Breast epithelium (tissue), 4 donors: Measurements from ENCODE around the gene GRIA3. TPM values are rescaled to one million over a fixed set of nuclear protein-coding genes. Genes with fewer than 3 reads are reported as not detected.
"Not testable (repeated sequence)": the region's sequence is repeated elsewhere in the genome, so short reads cannot be mapped to it uniquely, and the experiment has no call there.

Source experiments
- DNase-seq, 2 donors: peaks; one replicate each; pipeline ENCODE4 v3.0.0-alpha.2; 2019; ENCODE audit warnings: low spot score in 2 of 2
- H3K27ac ChIP-seq, 2 donors: fragments of 200-600 bp; sonication (generic) in 1 of 2; one replicate each; pipeline ENCODE4 v1.5.1; 2016 to 2019; ENCODE audit warnings: mild to moderate bottlenecking in 1 of 2
- H3K27me3 ChIP-seq, 2 donors: fragments of 200-600 bp; sonication (generic) in 1 of 2; one replicate each; pipeline versions ENCODE4 v1.5.1 to v1.6.0; 2017 to 2019; ENCODE audit warnings: control low read depth in 1 of 2, mild to moderate bottlenecking in 1 of 2
- H3K36me3 ChIP-seq: fragments of 200-600 bp; one replicate; pipeline ENCODE4 v1.5.1; 2019
- H3K4me1 ChIP-seq, 2 donors: fragments of 200-600 bp; sonication (generic); one replicate each; pipeline ENCODE4 v1.5.1; 2016 to 2019; ENCODE audit warnings: control low read depth in 1 of 2
- H3K4me3 ChIP-seq, 3 donors: fragments of 200-600 bp; sonication (generic); 1 replicate in 2 of 3; 2 replicates in 1 of 3; pipeline ENCODE4 v1.5.1; 2016 to 2019; ENCODE audit warnings: mild to moderate bottlenecking in 3 of 3, moderate library complexity in 2 of 3
- H3K9me3 ChIP-seq, 2 donors: fragments of 200-600 bp; sonication (generic) in 1 of 2; one replicate each; pipeline ENCODE4 v1.5.1; 2016 to 2019; ENCODE audit warnings: control low read depth in 1 of 2
- POLR2A ChIP-seq: fragments of 450-650 bp; IDR thresholded peaks from one replicate; pipeline ENCODE4 v1.6.1; 2016; ENCODE audit warnings: antibody characterized with exemption, mild to moderate bottlenecking, moderate library complexity
- POLR2AphosphoS5 ChIP-seq, 3 donors: sonication (generic); formaldehyde crosslinking; IDR thresholded peaks; one replicate each; pipeline ENCODE4 v1.6.1; 2017; ENCODE audit warnings: antibody characterized with exemption in 3 of 3
- intact Hi-C: fragments of 100-400 bp; cut with DNase I; formaldehyde crosslinking; loops from one replicate; pipeline ENCODE4 v1.15.1; 2023; ENCODE audit warnings: low total_unique reads
- total RNA-seq, 3 donors: library from RNA; depleted of rRNA; stranded (reverse); fragments of >200 nt; gene quantifications; one replicate each; pipeline ENCODE4 v1.1.0, GENCODE V29; 2016
- TF ChIP-seq, protein P1 (sequence below), 3 donors: fragments of 450-650 bp; IDR thresholded peaks; one replicate each; pipeline ENCODE4 v1.5.1; 2016 to 2017; ENCODE audit warnings: antibody characterized with exemption in 3 of 3, mild to moderate bottlenecking in 3 of 3, moderate library complexity in 3 of 3

Gene GRIA3
- total RNA-seq, 3 donors from 2014 or later, result 0.98 to 2.6 (median 1.9) TPM

GRCh38 chrX:123358457-123358856, 174.4 kb downstream of the GRIA3 start:
- TF ChIP-seq POLR2A (no peak), POLR2AphosphoS5 (IDR thresholded peaks at IDR 0.05) (no peak)
- TF ChIP-seq, protein P1, sequence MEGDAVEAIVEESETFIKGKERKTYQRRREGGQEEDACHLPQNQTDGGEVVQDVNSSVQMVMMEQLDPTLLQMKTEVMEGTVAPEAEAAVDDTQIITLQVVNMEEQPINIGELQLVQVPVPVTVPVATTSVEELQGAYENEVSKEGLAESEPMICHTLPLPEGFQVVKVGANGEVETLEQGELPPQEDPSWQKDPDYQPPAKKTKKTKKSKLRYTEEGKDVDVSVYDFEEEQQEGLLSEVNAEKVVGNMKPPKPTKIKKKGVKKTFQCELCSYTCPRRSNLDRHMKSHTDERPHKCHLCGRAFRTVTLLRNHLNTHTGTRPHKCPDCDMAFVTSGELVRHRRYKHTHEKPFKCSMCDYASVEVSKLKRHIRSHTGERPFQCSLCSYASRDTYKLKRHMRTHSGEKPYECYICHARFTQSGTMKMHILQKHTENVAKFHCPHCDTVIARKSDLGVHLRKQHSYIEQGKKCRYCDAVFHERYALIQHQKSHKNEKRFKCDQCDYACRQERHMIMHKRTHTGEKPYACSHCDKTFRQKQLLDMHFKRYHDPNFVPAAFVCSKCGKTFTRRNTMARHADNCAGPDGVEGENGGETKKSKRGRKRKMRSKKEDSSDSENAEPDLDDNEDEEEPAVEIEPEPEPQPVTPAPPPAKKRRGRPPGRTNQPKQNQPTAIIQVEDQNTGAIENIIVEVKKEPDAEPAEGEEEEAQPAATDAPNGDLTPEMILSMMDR (IDR thresholded peaks at IDR 0.05), result no peak
- intact Hi-C loops, result no loop called here
- H3K9me3 ChIP-seq, result no peaks in the 10 kb centered on the region

GRCh38 chrX:123361371-123361770, 177.3 kb downstream of the GRIA3 start:
- intact Hi-C loops, result no loop called here

More at GRCh38 chrX:123358457-123358856, 174.4 kb downstream of the GRIA3 start:
- Histone ChIP-seq H3K4me3 (no peak overlapping the region), H3K27ac (no peak overlapping the region), H3K36me3 (no peaks in the 10 kb centered on the region), H3K4me1 (no peaks in the 10 kb centered on the region), H3K27me3 (peaks cover 0 to 9% of the 10 kb centered on the region in 2 donors)
- DNase-seq, result no peak

GRCh38 chrX:123386196-123386595, 202.1 kb downstream of the GRIA3 start:
- intact Hi-C loops, H3K36me3 ChIP-seq, DNase-seq, H3K27ac ChIP-seq, H3K27me3 ChIP-seq, H3K4me1 ChIP-seq, H3K4me3 ChIP-seq: not testable (repeated sequence)
- peaks cover 0 to 17% of the 10 kb centered on the region in 2 donors for H3K9me3 ChIP-seq

More at GRCh38 chrX:123361371-123361770, 177.3 kb downstream of the GRIA3 start:
- TF ChIP-seq POLR2AphosphoS5 (IDR thresholded peaks at IDR 0.05), result no peak
- no peak for TF ChIP-seq POLR2A
- TF ChIP-seq, protein P1 (IDR thresholded peaks at IDR 0.05), result no peak
- no peak for DNase-seq
- Histone ChIP-seq H3K4me1 (no peaks in the 10 kb centered on the region), H3K27me3 (peaks cover 0 to 9% of the 10 kb centered on the region in 2 donors), H3K36me3 (no peaks in the 10 kb centered on the region), H3K4me3 (no peak overlapping the region), H3K27ac (no peak overlapping the region), H3K9me3 (no peaks in the 10 kb centered on the region)

- TF ChIP-seq POLR2A (no peak), POLR2AphosphoS5 (IDR thresholded peaks at IDR 0.05) (no peak)
- TF ChIP-seq, protein P1 (IDR thresholded peaks at IDR 0.05), result no peak
- no peaks in the 10 kb centered on the region for H3K27me3 ChIP-seq
Observed at GRCh38 chrX:123392921-123393320, 208.8 kb downstream of the GRIA3 start.

GRCh38 chrX:123399709-123400108, 215.6 kb downstream of the GRIA3 start:
- H3K4me3 ChIP-seq, result no peak overlapping the region
- no peaks in the 10 kb centered on the region for H3K9me3 ChIP-seq
- H3K4me1 ChIP-seq, result no peaks in the 10 kb centered on the region
- no peaks in the 10 kb centered on the region for H3K27me3 ChIP-seq
- no peak for DNase-seq
- TF ChIP-seq POLR2A, result no peak
- TF ChIP-seq, protein P1 (IDR thresholded peaks at IDR 0.05), result no peak
- no peak for TF ChIP-seq POLR2AphosphoS5 (IDR thresholded peaks at IDR 0.05)
- H3K36me3 ChIP-seq, result no peaks in the 10 kb centered on the region
- H3K27ac ChIP-seq, result no peak overlapping the region
- intact Hi-C loops, result no loop called here

More at GRCh38 chrX:123392921-123393320, 208.8 kb downstream of the GRIA3 start:
- Histone ChIP-seq H3K36me3 (no peaks in the 10 kb centered on the region), H3K9me3 (peaks cover 0 to 22% of the 10 kb centered on the region in 2 donors), H3K27ac (no peak overlapping the region), H3K4me3 (no peak overlapping the region), H3K4me1 (no peaks in the 10 kb centered on the region)
- DNase-seq, result no peak
- intact Hi-C loops, result no loop called here

DNA sequence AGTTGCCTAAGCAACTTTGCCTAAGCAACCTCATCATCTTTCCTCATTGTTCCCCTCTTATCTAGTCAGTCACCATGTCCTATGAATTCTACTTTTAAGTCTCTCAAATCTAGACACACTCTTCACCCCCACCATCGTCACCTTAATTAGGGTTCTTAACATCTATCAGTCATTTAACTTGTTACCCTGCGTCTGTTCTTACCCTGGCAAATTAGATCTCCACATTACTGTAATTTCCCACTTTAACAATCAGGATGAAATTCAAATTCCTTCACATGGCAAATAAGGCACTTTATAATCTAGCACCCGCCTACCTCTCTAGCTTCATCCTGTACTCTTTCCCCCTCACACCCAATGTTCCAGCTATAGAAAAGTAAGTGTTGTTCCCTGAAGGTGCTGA, 221.2 kb downstream of the GRIA3 start:
- no peak for DNase-seq

More for the DNA sequence above, 221.2 kb downstream of the GRIA3 start:
- Histone ChIP-seq H3K27ac (no peak overlapping the region), H3K4me3 (no peak overlapping the region), H3K36me3 (no peaks in the 10 kb centered on the region), H3K9me3 (no peaks in the 10 kb centered on the region), H3K27me3 (no peaks in the 10 kb centered on the region), H3K4me1 (no peaks in the 10 kb centered on the region)
- intact Hi-C loops, result no loop called here
- TF ChIP-seq POLR2A, result no peak
- TF ChIP-seq, protein P1 (IDR thresholded peaks at IDR 0.05), result no peak
- no peak for TF ChIP-seq POLR2AphosphoS5 (IDR thresholded peaks at IDR 0.05)
